Caco-2 (cell line): ENCODE results near the gene SLC43A1. TPM values are rescaled to one million over a fixed set of nuclear protein-coding genes. Genes with fewer than 3 reads are reported as not detected.
A peak's percentile ranks its signal among the peaks of the same experiment; 100 is the strongest.
"Not testable (repeated sequence)": the region's sequence is repeated elsewhere in the genome, so short reads cannot be mapped to it uniquely, and the experiment has no call there.

Source experiments
- BruUV-seq: library from RNA; stranded (reverse); fragments of 400-500 nt; replicated peaks from 2 replicates; lab custom pipeline; 2021; lab: Mats Ljungman, UMichigan
- CTCF ChIA-PET: fragments of 300-600 bp; sonication (Branson Sonifier 250); formaldehyde crosslinking; loops from one replicate; lab custom pipeline; 2022; ENCODE audit warnings: antibody characterized with exemption; lab: Charles Lee
- POLR2A ChIA-PET: fragments of 300-600 bp; sonication (Branson Sonifier 250); formaldehyde crosslinking; loops from one replicate; lab custom pipeline; 2022; ENCODE audit warnings: antibody characterized with exemption; lab: Charles Lee
- DNase-seq, 2 experiments: peaks; one replicate each; pipeline versions ENCODE4 v3.0.0 to v3.0.0-alpha.2; 2020 to 2022
- H3K27me3 ChIP-seq: replicated peaks from 2 replicates; pipeline ENCODE4 v1.6.0; 2011; ENCODE audit warnings: low read length; ENCODE audit not compliant: control insufficient read depth, insufficient read depth
- H3K36me3 ChIP-seq: 2 replicates; pipeline ENCODE4 v1.5.1; 2011; ENCODE audit warnings: low read length; ENCODE audit not compliant: control insufficient read depth, insufficient read depth
- H3K4me1 ChIP-seq: fragments of 250-450 bp; sonication (Bioruptor Pico); 2 replicates; pipeline ENCODE4 v1.5.1; 2020; ENCODE audit warnings: mild to moderate bottlenecking
- H3K4me3 ChIP-seq: 2 replicates; pipeline ENCODE4 v1.5.1; 2011; ENCODE audit warnings: low read depth, mild to moderate bottlenecking, control low read depth, low read length
- H3K9me3 ChIP-seq: fragments of 250-450 bp; sonication (Bioruptor Pico); 2 replicates; pipeline ENCODE4 v1.5.1; 2020; ENCODE audit warnings: mild to moderate bottlenecking, moderate library complexity
- H3K27ac Mint-ChIP-seq: one replicate; pipeline ENCODE4 v1.8.0; 2022; ENCODE audit warnings: mixed read lengths; ENCODE audit not compliant: unreplicated experiment
- H3K27me3 Mint-ChIP-seq: one replicate; pipeline ENCODE4 v1.8.0; 2022; ENCODE audit warnings: mixed read lengths; ENCODE audit not compliant: insufficient read depth, unreplicated experiment
- H3K36me3 Mint-ChIP-seq: one replicate; pipeline ENCODE4 v1.8.0; 2022; ENCODE audit warnings: mild to moderate bottlenecking, mixed read lengths; ENCODE audit not compliant: insufficient read depth, unreplicated experiment
- H3K4me1 Mint-ChIP-seq: one replicate; pipeline ENCODE4 v1.8.0; 2022; ENCODE audit warnings: low read depth, mixed read lengths; ENCODE audit not compliant: unreplicated experiment
- H3K4me3 Mint-ChIP-seq: one replicate; pipeline ENCODE4 v1.8.0; 2022; ENCODE audit warnings: mild to moderate bottlenecking, moderate library complexity, mixed read lengths; ENCODE audit not compliant: unreplicated experiment
- H3K9me3 Mint-ChIP-seq: one replicate; pipeline ENCODE4 v1.8.0; 2022; ENCODE audit warnings: mixed read lengths; ENCODE audit not compliant: unreplicated experiment
- CTCF ChIP-seq, 2 experiments: fragments of 200-600 bp in 1 of 2; IDR thresholded peaks; 1 replicate in 1 of 2; 2 replicates in 1 of 2; pipeline versions ENCODE4 v1.5.1 to v1.8.0; 2011 to 2022; ENCODE audit warnings: antibody characterized with exemption in 1 of 2, control low read depth in 1 of 2, inconsistent platforms in 1 of 2, low read depth in 1 of 2, low read length in 1 of 2, mild to moderate bottlenecking in 1 of 2, moderate library complexity in 1 of 2; ENCODE audit not compliant: insufficient read depth in 1 of 2, severe bottlenecking in 1 of 2, unreplicated experiment in 1 of 2
- intact Hi-C: fragments of 100-400 bp; cut with micrococcal nuclease; formaldehyde crosslinking; loops from one replicate; pipeline ENCODE4 v1.10.0; 2022; ENCODE audit not compliant: unreplicated experiment
- total RNA-seq: library from RNA; stranded (reverse); gene quantifications from 2 replicates; pipeline ENCODE4 v1.2.3, GENCODE V29; 2022

Gene SLC43A1
- total RNA-seq, 1 experiment from 2014 or later = 71.7 TPM

GRCh38 chr11:57456960-57457642 is 58.4 kb downstream of the SLC43A1 start:
- peaks cover 28% of the 10 kb centered on the region for H3K4me1 ChIP-seq
- H3K27ac Mint-ChIP-seq = no peak overlapping the region
- POLR2A ChIA-PET = no interaction called here
- peaks cover 3% of the 10 kb centered on the region; the same call in 1 of the 2 replicates for H3K27me3 ChIP-seq
- no peaks in the 10 kb centered on the region for H3K9me3 ChIP-seq
- BruUV-seq = no TSS peak
- H3K4me3 Mint-ChIP-seq = peak overlapping the region; percentile 85
- intact Hi-C loops = loop anchor here (1.0 kb wide), 8 partner anchors 19 to 184 kb away; no protein-coding TSS in a partner anchor
- peaks cover 9% of the 10 kb centered on the region for H3K36me3 Mint-ChIP-seq
- CTCF ChIA-PET = interaction anchor here (0.6 to 2.8 kb wide), 16 partner anchors 16 to 1653 kb away, joined by 3 to 21 read pairs (median 6); no protein-coding TSS in a partner anchor
- H3K36me3 ChIP-seq = no peaks in the 10 kb centered on the region
- TF ChIP-seq CTCF (IDR thresholded peaks at IDR 0.05; ENCODE audit: insufficient read depth in 1 of 2, low read depth in 1 of 2, low read length in 1 of 2, severe bottlenecking in 1 of 2, unreplicated experiment in 1 of 2) = peak; percentile 98 to 99
- peak; percentile 88 to 92 for DNase-seq
- H3K9me3 Mint-ChIP-seq = no peaks in the 10 kb centered on the region
- H3K4me3 ChIP-seq = no peak overlapping the region
- H3K27me3 Mint-ChIP-seq = peaks cover 15% of the 10 kb centered on the region
- peaks cover 20% of the 10 kb centered on the region for H3K4me1 Mint-ChIP-seq

- H3K36me3 ChIP-seq = no peaks in the 10 kb centered on the region
- TF ChIP-seq CTCF (IDR thresholded peaks at IDR 0.05; ENCODE audit: insufficient read depth in 1 of 2, low read depth in 1 of 2, low read length in 1 of 2, severe bottlenecking in 1 of 2, unreplicated experiment in 1 of 2) = no peak
- no peak overlapping the region for H3K4me3 ChIP-seq
- peak overlapping the region; percentile 1 for H3K4me3 Mint-ChIP-seq
- H3K27me3 Mint-ChIP-seq = peaks cover 1% of the 10 kb centered on the region
- peaks cover 9% of the 10 kb centered on the region for H3K4me1 Mint-ChIP-seq
- BruUV-seq = no TSS peak
- DNase-seq = no peak
- no peaks in the 10 kb centered on the region for H3K9me3 ChIP-seq
- no peaks in the 10 kb centered on the region for H3K27me3 ChIP-seq
- no peaks in the 10 kb centered on the region for H3K36me3 Mint-ChIP-seq
- intact Hi-C loops = loop anchor here (1.0 kb wide), 1 partner anchor 19 kb away; no protein-coding TSS in a partner anchor
- ChIA-PET POLR2A (interaction anchor here (0.6 kb wide), 1 partner anchor 93 kb away, joined by 3 read pairs; no protein-coding TSS in a partner anchor), CTCF (interaction anchor here (0.6 to 0.9 kb wide), 2 partner anchors 50 to 188 kb away, joined by 3 to 5 read pairs; no protein-coding TSS in a partner anchor)
- H3K9me3 Mint-ChIP-seq = no peaks in the 10 kb centered on the region
- no peak overlapping the region for H3K27ac Mint-ChIP-seq
- H3K4me1 ChIP-seq = peaks cover 18% of the 10 kb centered on the region
Measured at GRCh38 chr11:57453543-57454177, 61.8 kb downstream of the SLC43A1 start.

- Mint-ChIP-seq H3K4me3 (no peak overlapping the region), H3K36me3 (no peaks in the 10 kb centered on the region), H3K4me1 (peaks cover 10% of the 10 kb centered on the region), H3K27ac (no peak overlapping the region), H3K9me3 (peaks cover 11% of the 10 kb centered on the region), H3K27me3 (no peaks in the 10 kb centered on the region)
- intact Hi-C loops = loop anchor here (5.0 kb wide), 1 partner anchor 44 kb away; no protein-coding TSS in a partner anchor
- BruUV-seq = no TSS peak
- DNase-seq = no peak
- no peaks in the 10 kb centered on the region for H3K36me3 ChIP-seq
- peaks cover 7% of the 10 kb centered on the region for H3K4me1 ChIP-seq
- H3K27me3 ChIP-seq = no peaks in the 10 kb centered on the region
- TF ChIP-seq CTCF (IDR thresholded peaks at IDR 0.05; ENCODE audit: insufficient read depth in 1 of 2, low read depth in 1 of 2, low read length in 1 of 2, severe bottlenecking in 1 of 2, unreplicated experiment in 1 of 2) = no peak
- ChIA-PET POLR2A (no interaction called here), CTCF (no interaction called here)
- no peak overlapping the region for H3K4me3 ChIP-seq
- no peaks in the 10 kb centered on the region for H3K9me3 ChIP-seq
Measured at GRCh38 chr11:57446055-57446454, 69.4 kb downstream of the SLC43A1 start.

- H3K36me3 ChIP-seq, H3K4me1 ChIP-seq, H3K9me3 ChIP-seq, H3K27me3 ChIP-seq, H3K4me3 ChIP-seq, DNase-seq, POLR2A ChIA-PET, H3K4me3 Mint-ChIP-seq, BruUV-seq, CTCF ChIA-PET, H3K27me3 Mint-ChIP-seq, H3K36me3 Mint-ChIP-seq: not testable (repeated sequence)
- Mint-ChIP-seq H3K27ac (peak overlapping the region; percentile 49), H3K9me3 (peaks cover 11% of the 10 kb centered on the region), H3K4me1 (peaks cover 10% of the 10 kb centered on the region)
- intact Hi-C loops = loop anchor here (5.0 kb wide), 1 partner anchor 43 kb away; no protein-coding TSS in a partner anchor
Measured at GRCh38 chr11:57445122-57445394, 70.4 kb downstream of the SLC43A1 start.
